ENCODE results near the gene ADTRP. TPM values are rescaled to one million over a fixed set of nuclear protein-coding genes. Genes with fewer than 3 reads are reported as not detected.

Gene ADTRP
- total RNA-seq, 1 experiment from 2014 or later, result 2.2 TPM

- DNase-seq (ENCODE audit: low read depth), result no peak
These were observed 51.1 kb downstream of the ADTRP start for GRCh38 chr6:11727346-11727997.

- no peak for DNase-seq (ENCODE audit: low read depth)
These were observed 54.3 kb downstream of the ADTRP start for GRCh38 chr6:11724286-11724685.

- DNase-seq (ENCODE audit: low read depth), result no peak
These were observed 55.6 kb downstream of the ADTRP start for GRCh38 chr6:11722805-11723631.

- DNase-seq (ENCODE audit: low read depth), result no peak
These were observed 56.4 kb downstream of the ADTRP start for GRCh38 chr6:11722220-11722619.

- peak; percentile 11 for DNase-seq (ENCODE audit: low read depth)
These were observed 60.1 kb downstream of the ADTRP start for GRCh38 chr6:11718463-11718862.

- no peak for DNase-seq (ENCODE audit: low read depth)
These were observed 60.6 kb downstream of the ADTRP start for GRCh38 chr6:11718031-11718430.

GRCh38 chr6:11714798-11715285 lies 63.8 kb downstream of the ADTRP start:
- DNase-seq (ENCODE audit: low read depth), result no peak

GRCh38 chr6:11714116-11714797 lies 64.3 kb downstream of the ADTRP start:
- no peak for DNase-seq (ENCODE audit: low read depth)

GRCh38 chr6:11712760-11713159 lies 65.8 kb downstream of the ADTRP start:
- DNase-seq (ENCODE audit: low read depth), result peak; percentile 38

GRCh38 chr6:11711984-11712711 lies 66.5 kb downstream of the ADTRP start:
- no peak for DNase-seq (ENCODE audit: low read depth)

GRCh38 chr6:11711003-11711983 lies 67.3 kb downstream of the ADTRP start:
- no peak for DNase-seq (ENCODE audit: low read depth)

GRCh38 chr6:11710311-11710761 lies 68.3 kb downstream of the ADTRP start:
- DNase-seq (ENCODE audit: low read depth), result no peak

GRCh38 chr6:11706171-11706570 lies 72.4 kb downstream of the ADTRP start:
- no peak for DNase-seq (ENCODE audit: low read depth)

GRCh38 chr6:11705483-11705882 lies 73.1 kb downstream of the ADTRP start:
- DNase-seq (ENCODE audit: low read depth), result no peak

GRCh38 chr6:11705069-11705468 lies 73.5 kb downstream of the ADTRP start:
- no peak for DNase-seq (ENCODE audit: low read depth)

GRCh38 chr6:11703725-11704124 lies 74.9 kb downstream of the ADTRP start:
- no peak for DNase-seq (ENCODE audit: low read depth)

GRCh38 chr6:11702500-11703130 lies 76.0 kb downstream of the ADTRP start:
- peak; percentile 20 for DNase-seq (ENCODE audit: low read depth)

GRCh38 chr6:11702089-11702488 lies 76.5 kb downstream of the ADTRP start:
- DNase-seq (ENCODE audit: low read depth), result no peak

- DNase-seq (ENCODE audit: low read depth), result no peak
These were observed 77.0 kb downstream of the ADTRP start for GRCh38 chr6:11701573-11701972.

Measured in LHCN-M2 (cell line).